Tibial artery (tissue), 4 donors: Measurements from ENCODE around the gene AK8.
"Not testable (repeated sequence)": the region's sequence is repeated elsewhere in the genome, so short reads cannot be mapped to it uniquely, and the experiment has no call there.

Experiments used
- DNase-seq, 2 donors: peaks; one replicate each; pipeline ENCODE4 v3.0.0-alpha.2; 2019
- H3K27ac ChIP-seq, 2 donors: fragments of 200-600 bp; sonication (generic) in 1 of 2; 1 replicate in 1 of 2; 2 replicates in 1 of 2; pipeline ENCODE4 v1.5.1; 2018 to 2019; ENCODE audit warnings: mild to moderate bottlenecking in 1 of 2
- H3K27me3 ChIP-seq, 2 donors: fragments of 200-600 bp; sonication (generic) in 1 of 2; one replicate each; pipeline versions ENCODE4 v1.5.1 to v1.6.0; 2016 to 2019
- H3K36me3 ChIP-seq, 3 donors: fragments of 200-600 bp; sonication (generic) in 2 of 3; one replicate each; pipeline ENCODE4 v1.5.1; 2016 to 2019; ENCODE audit warnings: mild to moderate bottlenecking in 2 of 3
- H3K4me1 ChIP-seq, 4 donors: fragments of 200-600 bp; sonication (generic) in 2 of 4; 1 replicate in 3 of 4; 2 replicates in 1 of 4; pipeline ENCODE4 v1.5.1; 2016 to 2019
- H3K4me3 ChIP-seq, 2 donors: fragments of 200-600 bp; sonication (generic) in 1 of 2; 1 replicate in 1 of 2; 2 replicates in 1 of 2; pipeline ENCODE4 v1.5.1; 2018 to 2019; ENCODE audit warnings: mild to moderate bottlenecking in 2 of 2
- H3K9me3 ChIP-seq, 3 donors: fragments of 200-600 bp; sonication (generic) in 1 of 3; one replicate each; pipeline ENCODE4 v1.5.1; 2016 to 2019
- CTCF ChIP-seq, 2 experiments: fragments of 200-600 bp in 1 of 2; fragments of 450-650 bp in 1 of 2; IDR thresholded peaks; one replicate each; pipeline ENCODE4 v1.5.1; 2017 to 2019; ENCODE audit warnings: antibody characterized with exemption in 2 of 2, mild to moderate bottlenecking in 1 of 2, moderate library complexity in 1 of 2
- intact Hi-C: fragments of 100-400 bp; cut with DNase I; formaldehyde crosslinking; loops from one replicate; pipeline ENCODE4 v1.15.0; 2023; ENCODE audit warnings: low total_unique reads

Gene AK8

GRCh38 chr9:132773764-132774339, 104.2 kb downstream of the AK8 start:
- intact Hi-C loops: no loop called here
- no peak for DNase-seq
- H3K36me3 ChIP-seq: no peaks in the 10 kb centered on the region
- no peak overlapping the region for H3K27ac ChIP-seq
- peaks cover 0 to 9% (median 6%) of the 10 kb centered on the region in 4 donors for H3K4me1 ChIP-seq
- H3K4me3 ChIP-seq: no peak overlapping the region
- H3K27me3 ChIP-seq: no peaks in the 10 kb centered on the region
- no peaks in the 10 kb centered on the region for H3K9me3 ChIP-seq
- TF ChIP-seq CTCF (IDR thresholded peaks at IDR 0.05): no peak

- DNase-seq: no peak
Measured at GRCh38 chr9:132773093-132773492, 105.0 kb downstream of the AK8 start.

GRCh38 chr9:132771752-132772151, 106.3 kb downstream of the AK8 start:
- H3K36me3 ChIP-seq, H3K27ac ChIP-seq, H3K9me3 ChIP-seq, H3K4me3 ChIP-seq, intact Hi-C loops, H3K27me3 ChIP-seq, DNase-seq: not testable (repeated sequence)
- peaks cover 0 to 14% (median 9%) of the 10 kb centered on the region in 4 donors for H3K4me1 ChIP-seq

More at GRCh38 chr9:132773093-132773492, 105.0 kb downstream of the AK8 start:
- Histone ChIP-seq H3K36me3 (no peaks in the 10 kb centered on the region), H3K4me3 (no peak overlapping the region), H3K27ac (no peak overlapping the region), H3K27me3 (no peaks in the 10 kb centered on the region), H3K9me3 (no peaks in the 10 kb centered on the region), H3K4me1 (peaks cover 0 to 14% (median 9%) of the 10 kb centered on the region in 4 donors)
- no peak for TF ChIP-seq CTCF (IDR thresholded peaks at IDR 0.05)
- intact Hi-C loops: no loop called here

GRCh38 chr9:132770770-132771310, 107.2 kb downstream of the AK8 start:
- no peak for DNase-seq
- H3K27ac ChIP-seq: peak overlapping the region; percentile 76 to 78
- TF ChIP-seq CTCF (IDR thresholded peaks at IDR 0.05): no peak

GRCh38 chr9:132769906-132770769, 107.9 kb downstream of the AK8 start:
- H3K27ac ChIP-seq: peak overlapping the region; percentile 76 to 78
- peak overlapping the region; percentile 71 to 77 for H3K4me3 ChIP-seq
- H3K36me3 ChIP-seq: no peaks in the 10 kb centered on the region
- H3K27me3 ChIP-seq: no peaks in the 10 kb centered on the region
- peak; percentile 66 to 83 for DNase-seq
- H3K9me3 ChIP-seq: no peaks in the 10 kb centered on the region
- intact Hi-C loops: no loop called here
- no peak for TF ChIP-seq CTCF (IDR thresholded peaks at IDR 0.05)
- peaks cover 0 to 14% (median 9%) of the 10 kb centered on the region in 4 donors for H3K4me1 ChIP-seq

More at GRCh38 chr9:132770770-132771310, 107.2 kb downstream of the AK8 start:
- H3K27me3 ChIP-seq: no peaks in the 10 kb centered on the region
- H3K9me3 ChIP-seq: no peaks in the 10 kb centered on the region
- peak overlapping the region; percentile 71 to 77 for H3K4me3 ChIP-seq
- H3K36me3 ChIP-seq: no peaks in the 10 kb centered on the region
- intact Hi-C loops: no loop called here
- peaks cover 0 to 14% (median 9%) of the 10 kb centered on the region in 4 donors for H3K4me1 ChIP-seq
